NCI-H748 treated with DMSO at 0.1 percent for 48 hours (cell line): ENCODE results near the gene DYRK1B.

ENCODE experiments used
- DNase-seq: peaks from one replicate; lab custom pipeline; 2025; lab: John Stamatoyannopoulos, UW

DYRK1B gene

GRCh38 chr19:39858541-39858940, 24.6 kb upstream of the DYRK1B start:
- DNase-seq: peak; percentile 97

- no peak for DNase-seq
These were observed 18.9 kb upstream of the DYRK1B start for GRCh38 chr19:39852882-39853281.

- DNase-seq: no peak
These were observed 16.9 kb upstream of the DYRK1B start for GRCh38 chr19:39850892-39851291.

- DNase-seq: no peak
These were observed 14.4 kb upstream of the DYRK1B start for GRCh38 chr19:39848392-39848791.

- no peak for DNase-seq
These were observed 13.6 kb upstream of the DYRK1B start for GRCh38 chr19:39847525-39847924.

- no peak for DNase-seq
These were observed 12.9 kb upstream of the DYRK1B start for GRCh38 chr19:39846678-39847486.

GRCh38 chr19:39845933-39846677, 12.1 kb upstream of the DYRK1B start, which contains the start of gene FBL:
TSS of gene FBL (minus strand) at chr19:39846379. CDS start at chr19:39846300, 79 bp downstream.
- DNase-seq: peak; percentile 92

GRCh38 chr19:39845584-39845932, 11.6 kb upstream of the DYRK1B start:
- peak; percentile 43 for DNase-seq

- DNase-seq: no peak
These were observed 11.2 kb upstream of the DYRK1B start for GRCh38 chr19:39845172-39845571.

- DNase-seq: peak; percentile 30
These were observed 10.2 kb upstream of the DYRK1B start for GRCh38 chr19:39843919-39844793.

GRCh38 chr19:39842693-39843435, 8.9 kb upstream of the DYRK1B start:
- no peak for DNase-seq

GRCh38 chr19:39841041-39841440, 7.1 kb upstream of the DYRK1B start:
- no peak for DNase-seq

- DNase-seq: no peak
These were observed 6.5 kb upstream of the DYRK1B start for GRCh38 chr19:39840492-39840891.

GRCh38 chr19:39839678-39840327, 5.8 kb upstream of the DYRK1B start:
- DNase-seq: no peak

GRCh38 chr19:39838569-39838968, 4.6 kb upstream of the DYRK1B start:
- DNase-seq: no peak

- DNase-seq: no peak
These were observed 4.0 kb upstream of the DYRK1B start for GRCh38 chr19:39837978-39838377.

GRCh38 chr19:39834287-39834841, 402 bp upstream of the DYRK1B start:
- no peak for DNase-seq

GRCh38 chr19:39833160-39833463, 850 bp downstream of the DYRK1B start:
- DNase-seq: no peak

- no peak for DNase-seq
These were observed 1.4 kb downstream of the DYRK1B start for GRCh38 chr19:39832341-39833083.

- DNase-seq: no peak
These were observed 2.3 kb downstream of the DYRK1B start for GRCh38 chr19:39831679-39832078.
